Measurements from ENCODE around the gene USP43.

- no peak for TF ChIP-seq CTCF (IDR thresholded peaks at IDR 0.05)
- no peak for TF ChIP-seq POLR2A (IDR thresholded peaks at IDR 0.05)
Observed at GRCh38 chr17:9705745-9706144, 60.4 kb downstream of the USP43 start.

All from adrenal gland (tissue), 5 donors.